Measurements from ENCODE around the gene KRT20. TPM values are rescaled to one million over a fixed set of nuclear protein-coding genes. Genes with fewer than 3 reads are reported as not detected.

The KRT20 gene
- total and polyA plus RNA-seq, 2 of the 13 experiments (the other 11 are each of a cell fraction or from before 2014, with no cell fraction given), result 0.13 to 0.20 TPM

DNA sequence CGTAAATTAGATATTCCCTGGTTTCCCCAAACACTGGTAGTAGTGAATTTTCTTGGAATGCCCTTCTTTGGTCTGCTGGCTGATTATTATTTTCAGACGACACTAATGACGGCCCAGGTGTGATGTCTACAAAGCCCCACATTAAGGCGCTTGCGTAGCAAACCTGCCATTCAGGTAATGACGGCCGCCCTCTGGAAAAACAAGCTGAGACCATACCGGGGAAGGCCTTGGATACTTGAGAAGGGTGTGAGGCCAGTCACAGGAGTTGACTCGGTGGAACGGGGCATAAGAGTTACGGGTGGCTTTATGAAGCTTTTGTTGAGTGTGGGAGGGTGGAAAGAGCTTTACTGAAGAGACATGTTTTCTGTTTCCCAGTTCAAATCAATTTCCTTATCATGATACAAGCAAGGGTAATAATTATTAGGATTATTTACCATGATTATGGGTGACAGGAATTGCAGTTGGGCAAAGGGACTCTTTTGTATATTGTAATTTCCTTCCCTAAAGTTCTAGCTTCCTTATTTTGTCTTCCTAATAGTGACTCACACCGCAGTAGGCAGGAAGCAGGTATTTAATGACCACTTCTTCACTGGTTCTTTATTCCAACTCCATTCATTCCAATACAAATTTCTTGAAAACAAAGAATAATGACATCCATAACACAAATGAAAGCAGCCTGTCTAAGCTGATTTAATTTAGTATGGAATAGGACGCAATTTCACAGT is 27.6 kb upstream of the KRT20 start:
- TF ChIP-seq ZNF10 (CRISPR knock-in tag; IDR thresholded peaks at IDR 0.05; ENCODE audit: borderline replicate concordance, low read depth) (no peak), MBNL3 (CRISPR knock-in tag; conservative IDR thresholded peaks at IDR 0.05) (no peak), ADNP (CRISPR knock-in tag; IDR thresholded peaks at IDR 0.05) (no peak), ZNF776 (CRISPR knock-in tag; IDR thresholded peaks at IDR 0.05) (no peak), ZFP62 (CRISPR knock-in tag; IDR thresholded peaks at IDR 0.05) (no peak), ZNF781 (CRISPR knock-in tag; IDR thresholded peaks at IDR 0.05; ENCODE audit: borderline replicate concordance, not compliant biosample characterization) (no peak), ZNF572 (CRISPR knock-in tag; IDR thresholded peaks at IDR 0.05) (no peak), ZNF124 (CRISPR knock-in tag; IDR thresholded peaks at IDR 0.05) (no peak), GATA4 (IDR thresholded peaks at IDR 0.05; ENCODE audit: borderline replicate concordance, low read depth) (no peak)
- TF ChIP-seq, protein P1, sequence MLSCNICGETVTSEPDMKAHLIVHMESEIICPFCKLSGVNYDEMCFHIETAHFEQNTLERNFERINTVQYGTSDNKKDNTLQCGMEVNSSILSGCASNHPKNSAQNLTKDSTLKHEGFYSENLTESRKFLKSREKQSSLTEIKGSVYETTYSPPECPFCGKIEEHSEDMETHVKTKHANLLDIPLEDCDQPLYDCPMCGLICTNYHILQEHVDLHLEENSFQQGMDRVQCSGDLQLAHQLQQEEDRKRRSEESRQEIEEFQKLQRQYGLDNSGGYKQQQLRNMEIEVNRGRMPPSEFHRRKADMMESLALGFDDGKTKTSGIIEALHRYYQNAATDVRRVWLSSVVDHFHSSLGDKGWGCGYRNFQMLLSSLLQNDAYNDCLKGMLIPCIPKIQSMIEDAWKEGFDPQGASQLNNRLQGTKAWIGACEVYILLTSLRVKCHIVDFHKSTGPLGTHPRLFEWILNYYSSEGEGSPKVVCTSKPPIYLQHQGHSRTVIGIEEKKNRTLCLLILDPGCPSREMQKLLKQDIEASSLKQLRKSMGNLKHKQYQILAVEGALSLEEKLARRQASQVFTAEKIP (CRISPR knock-in tag; IDR thresholded peaks at IDR 0.05; ENCODE audit: borderline replicate concordance), result no peak
- TF ChIP-seq, protein P2, sequence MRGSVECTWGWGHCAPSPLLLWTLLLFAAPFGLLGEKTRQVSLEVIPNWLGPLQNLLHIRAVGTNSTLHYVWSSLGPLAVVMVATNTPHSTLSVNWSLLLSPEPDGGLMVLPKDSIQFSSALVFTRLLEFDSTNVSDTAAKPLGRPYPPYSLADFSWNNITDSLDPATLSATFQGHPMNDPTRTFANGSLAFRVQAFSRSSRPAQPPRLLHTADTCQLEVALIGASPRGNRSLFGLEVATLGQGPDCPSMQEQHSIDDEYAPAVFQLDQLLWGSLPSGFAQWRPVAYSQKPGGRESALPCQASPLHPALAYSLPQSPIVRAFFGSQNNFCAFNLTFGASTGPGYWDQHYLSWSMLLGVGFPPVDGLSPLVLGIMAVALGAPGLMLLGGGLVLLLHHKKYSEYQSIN (CRISPR knock-in tag; IDR thresholded peaks at IDR 0.05; ENCODE audit: borderline replicate concordance), result no peak
- FAIRE-seq (no peak), ATAC-seq (no peak), DNase-seq (ENCODE audit: low spot score) (no peak)
- intact Hi-C loops (cut with micrococcal nuclease; ENCODE audit: unreplicated experiment), result no loop called here
- ChIA-PET CTCF (ENCODE audit: low intra/inter-chr PET ratio, low total read pairs) (no interaction called here), POLR2A (no interaction called here)
- Histone ChIP-seq H2AFZ (ENCODE audit: low read length) (no peak overlapping the region), H3K36me3 (replicated peaks in 1 of 2; ENCODE audit: control insufficient read depth in 1 of 2, insufficient read depth in 2 of 2, low read length in 2 of 2) (no peaks in the 10 kb centered on the region), H3K27ac (ENCODE audit: extremely low read length, insufficient read depth, low read length) (no peak overlapping the region), H3K4me1 (ENCODE audit: insufficient read depth, low read length) (peaks cover 45% of the 10 kb centered on the region), H3K79me2 (ENCODE audit: insufficient read depth, low read length) (no peaks in the 10 kb centered on the region), H4K20me1 (ENCODE audit: insufficient read depth, low read length) (no peaks in the 10 kb centered on the region), H3K4me3 (replicated peaks in 1 of 3; ENCODE audit: insufficient read depth in 1 of 3, low read depth in 2 of 3, low read length in 3 of 3) (no peak overlapping the region), H3K9ac (ENCODE audit: insufficient read depth, low read depth, low read length) (no peak overlapping the region), H3K4me2 (ENCODE audit: low read depth, low read length) (no peak overlapping the region), H3K27me3 (ENCODE audit: control insufficient read depth in 1 of 2, insufficient read depth in 2 of 2, low read length in 2 of 2) (no peaks in the 10 kb centered on the region), H3K9me3 (ENCODE audit: low read length) (no peaks in the 10 kb centered on the region)
- in situ Hi-C loops (cut with HindIII; ENCODE audit: extremely low pct_ligation_motif_present, low pct_unique_long_range_greater_than_20kb), result loop anchor here (5.0 kb wide), 1 partner anchor 90 kb away; no protein-coding TSS in a partner anchor
- WGBS (ENCODE audit: low lambda C conversion rate), result 97% methylated on average over 13 of the region's 13 CpGs
- BruUV-seq (replicated peaks), result no TSS peak

Data from HepG2 (cell line).